Hepatocyte (in vitro differentiated cells): ENCODE data around the gene MRPL36. TPM values are rescaled to one million over a fixed set of nuclear protein-coding genes. Genes with fewer than 3 reads are reported as not detected.

Experiments
- DNase-seq: peaks from one replicate; pipeline ENCODE4 v3.0.0-alpha.2; 2016; ENCODE audit warnings: low spot score
- H2AFZ ChIP-seq: fragments of 200-600 bp; sonication (generic); 2 replicates; pipeline ENCODE4 v1.6.0; 2016; ENCODE audit warnings: antibody characterized with exemption, mild to moderate bottlenecking
- H3K27ac ChIP-seq: fragments of 200-600 bp; sonication (generic); 2 replicates; pipeline ENCODE4 v1.5.1; 2016; ENCODE audit warnings: mild to moderate bottlenecking
- H3K27me3 ChIP-seq: fragments of 200-600 bp; sonication (generic); 2 replicates; pipeline ENCODE4 v1.6.1; 2016
- H3K36me3 ChIP-seq: fragments of 200-600 bp; sonication (generic); replicated peaks from 2 replicates; pipeline ENCODE4 v1.5.1; 2016; ENCODE audit warnings: low read depth; ENCODE audit not compliant: insufficient read depth
- H3K4me1 ChIP-seq: fragments of 200-600 bp; sonication (generic); 2 replicates; pipeline ENCODE4 v1.5.1; 2016; ENCODE audit warnings: mild to moderate bottlenecking, moderate library complexity; ENCODE audit not compliant: insufficient read depth
- H3K4me2 ChIP-seq: fragments of 200-600 bp; sonication (generic); 2 replicates; pipeline ENCODE4 v1.6.0; 2016
- H3K4me3 ChIP-seq: fragments of 200-600 bp; sonication (generic); 2 replicates; pipeline ENCODE4 v1.5.1; 2016; ENCODE audit warnings: mild to moderate bottlenecking
- H3K79me2 ChIP-seq: fragments of 200-600 bp; sonication (generic); 2 replicates; pipeline ENCODE4 v1.6.0; 2017; ENCODE audit warnings: mild to moderate bottlenecking
- H3K9me2 ChIP-seq: fragments of 200-600 bp; sonication (generic); replicated peaks from 2 replicates; pipeline ENCODE4 v1.6.0; 2017; ENCODE audit warnings: mild to moderate bottlenecking; ENCODE audit not compliant: insufficient read depth
- H3K9me3 ChIP-seq: fragments of 200-600 bp; sonication (generic); 2 replicates; pipeline ENCODE4 v1.5.1; 2016; ENCODE audit warnings: low read depth, mild to moderate bottlenecking
- H4K20me1 ChIP-seq: fragments of 200-600 bp; sonication (generic); 2 replicates; pipeline ENCODE4 v1.6.0; 2016; ENCODE audit warnings: mild to moderate bottlenecking; ENCODE audit not compliant: insufficient read depth, poor library complexity, severe bottlenecking
- EZH2 ChIP-seq: fragments of 200-600 bp; sonication (generic); IDR thresholded peaks from 2 replicates; pipeline ENCODE4 v1.6.1; 2016; ENCODE audit warnings: antibody characterized with exemption, mild to moderate bottlenecking, borderline replicate concordance
- EZH2phosphoT487 ChIP-seq: fragments of 200-600 bp; sonication (generic); IDR thresholded peaks from one replicate; pipeline ENCODE4 v1.6.1; 2018; ENCODE audit warnings: antibody characterized with exemption, mild to moderate bottlenecking, low read depth, moderate library complexity; ENCODE audit not compliant: unreplicated experiment, severe bottlenecking
- WGBS: methylation state at CpG from one replicate; pipeline ENCODE4 v1.1.6; 2016; ENCODE audit warnings: low lambda C conversion rate; ENCODE audit errors: missing lambda C conversion rate; 5-methylcytosine and 5-hydroxymethylcytosine counted together
- polyA plus RNA-seq: library from polyadenylated mRNA; unstranded; fragments of >200 nt; fragmentation: Nextera tagmentation; extraction: Ambion mirVana; gene quantifications from 2 replicates; pipeline ENCODE4 v1.2.1, GENCODE V29; 2016
- total RNA-seq: library from RNA; depleted of rRNA; stranded (reverse); fragments of >200 nt; gene quantifications from 2 replicates; pipeline ENCODE4 v1.2.3, GENCODE V29; 2014
- TF ChIP-seq, protein P1 (sequence below): fragments of 200-600 bp; sonication (generic); IDR thresholded peaks from 2 replicates; pipeline ENCODE4 v1.5.1; 2016; ENCODE audit warnings: antibody characterized with exemption, mild to moderate bottlenecking; ENCODE audit not compliant: poor library complexity

Gene MRPL36
- total and polyA plus RNA-seq, 2 experiments from 2014 or later = 25.6 to 107 TPM

DNA sequence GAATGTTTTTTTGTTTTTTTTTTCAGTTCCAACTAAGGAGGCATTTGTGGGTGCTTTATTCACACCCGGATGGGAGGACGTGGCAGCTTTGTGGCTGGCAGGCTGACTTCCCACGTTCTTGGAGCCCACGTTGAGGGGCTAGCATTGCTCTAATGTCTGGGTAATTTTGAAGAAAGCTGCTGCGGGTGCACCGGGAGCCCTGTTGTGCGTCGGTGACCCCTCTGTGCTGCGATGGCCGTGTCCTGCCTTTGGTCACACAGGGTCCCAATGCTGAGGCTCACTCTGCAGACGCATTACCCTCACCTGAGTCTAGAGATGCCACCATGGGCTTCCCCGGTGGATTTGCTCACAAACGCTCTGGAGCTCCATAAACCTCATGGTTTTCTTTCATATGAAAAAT is 35.8 kb upstream of the MRPL36 start:
- Histone ChIP-seq H3K27ac (no peak overlapping the region), H3K4me2 (no peak overlapping the region), H3K4me1 (no peaks in the 10 kb centered on the region), H2AFZ (no peak overlapping the region), H3K4me3 (no peak overlapping the region), H3K9me2 (no peaks in the 10 kb centered on the region), H3K36me3 (no peaks in the 10 kb centered on the region), H3K9me3 (no peaks in the 10 kb centered on the region), H3K79me2 (no peaks in the 10 kb centered on the region), H4K20me1 (no peaks in the 10 kb centered on the region), H3K27me3 (no peaks in the 10 kb centered on the region)
- TF ChIP-seq EZH2 = no peak
- TF ChIP-seq, protein P1, sequence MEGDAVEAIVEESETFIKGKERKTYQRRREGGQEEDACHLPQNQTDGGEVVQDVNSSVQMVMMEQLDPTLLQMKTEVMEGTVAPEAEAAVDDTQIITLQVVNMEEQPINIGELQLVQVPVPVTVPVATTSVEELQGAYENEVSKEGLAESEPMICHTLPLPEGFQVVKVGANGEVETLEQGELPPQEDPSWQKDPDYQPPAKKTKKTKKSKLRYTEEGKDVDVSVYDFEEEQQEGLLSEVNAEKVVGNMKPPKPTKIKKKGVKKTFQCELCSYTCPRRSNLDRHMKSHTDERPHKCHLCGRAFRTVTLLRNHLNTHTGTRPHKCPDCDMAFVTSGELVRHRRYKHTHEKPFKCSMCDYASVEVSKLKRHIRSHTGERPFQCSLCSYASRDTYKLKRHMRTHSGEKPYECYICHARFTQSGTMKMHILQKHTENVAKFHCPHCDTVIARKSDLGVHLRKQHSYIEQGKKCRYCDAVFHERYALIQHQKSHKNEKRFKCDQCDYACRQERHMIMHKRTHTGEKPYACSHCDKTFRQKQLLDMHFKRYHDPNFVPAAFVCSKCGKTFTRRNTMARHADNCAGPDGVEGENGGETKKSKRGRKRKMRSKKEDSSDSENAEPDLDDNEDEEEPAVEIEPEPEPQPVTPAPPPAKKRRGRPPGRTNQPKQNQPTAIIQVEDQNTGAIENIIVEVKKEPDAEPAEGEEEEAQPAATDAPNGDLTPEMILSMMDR = no peak
- TF ChIP-seq EZH2phosphoT487 = no peak
- DNase-seq = no peak
- 91% methylated on average over 13 of the region's 13 CpGs for WGBS

DNA sequence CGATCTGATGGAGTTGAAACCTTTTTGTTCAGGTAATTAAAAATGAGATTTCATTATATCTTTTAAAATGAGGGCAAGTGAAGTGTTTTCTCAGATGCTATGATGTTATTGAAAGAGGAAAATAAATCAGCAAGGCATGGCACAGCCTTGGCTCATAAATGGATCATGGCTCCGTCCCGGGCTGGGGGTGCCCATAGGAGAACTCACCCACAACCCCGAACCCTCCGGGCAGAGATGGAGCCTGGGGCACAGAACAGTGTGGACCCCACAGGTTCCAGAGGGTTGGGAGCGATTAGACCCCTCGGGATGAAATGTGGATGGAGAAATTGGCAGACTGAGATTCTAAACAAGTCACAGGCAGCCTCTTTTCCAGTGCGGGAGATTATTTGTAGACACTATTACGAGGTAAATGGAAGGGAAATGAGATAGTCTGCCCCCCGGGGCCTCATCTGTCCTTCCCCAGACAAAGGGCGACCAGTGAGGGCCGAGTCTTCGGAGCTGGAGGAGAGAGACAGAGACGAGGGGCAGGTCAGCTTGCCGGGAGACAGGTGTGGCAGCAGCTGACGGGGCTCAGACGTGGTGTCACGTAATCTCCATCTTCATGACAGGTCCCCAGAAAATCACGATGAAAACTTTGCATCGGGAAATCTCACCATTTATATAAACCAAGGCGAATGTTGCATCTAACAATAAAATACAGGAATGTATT is 35.2 kb upstream of the MRPL36 start:
- no peak overlapping the region for H3K27ac ChIP-seq
- no peak overlapping the region for H2AFZ ChIP-seq
- no peaks in the 10 kb centered on the region for H3K9me2 ChIP-seq
- H3K27me3 ChIP-seq = no peaks in the 10 kb centered on the region
- no peak overlapping the region for H3K4me3 ChIP-seq
- no peak for TF ChIP-seq EZH2phosphoT487
- TF ChIP-seq EZH2 = no peak
- TF ChIP-seq, protein P1 = no peak
- H3K79me2 ChIP-seq = no peaks in the 10 kb centered on the region
- H3K9me3 ChIP-seq = no peaks in the 10 kb centered on the region
- no peak for DNase-seq
- H3K36me3 ChIP-seq = no peaks in the 10 kb centered on the region
- no peaks in the 10 kb centered on the region for H3K4me1 ChIP-seq
- WGBS = 63% methylated on average over 21 of the region's 21 CpGs
- no peaks in the 10 kb centered on the region for H4K20me1 ChIP-seq
- no peak overlapping the region for H3K4me2 ChIP-seq

DNA sequence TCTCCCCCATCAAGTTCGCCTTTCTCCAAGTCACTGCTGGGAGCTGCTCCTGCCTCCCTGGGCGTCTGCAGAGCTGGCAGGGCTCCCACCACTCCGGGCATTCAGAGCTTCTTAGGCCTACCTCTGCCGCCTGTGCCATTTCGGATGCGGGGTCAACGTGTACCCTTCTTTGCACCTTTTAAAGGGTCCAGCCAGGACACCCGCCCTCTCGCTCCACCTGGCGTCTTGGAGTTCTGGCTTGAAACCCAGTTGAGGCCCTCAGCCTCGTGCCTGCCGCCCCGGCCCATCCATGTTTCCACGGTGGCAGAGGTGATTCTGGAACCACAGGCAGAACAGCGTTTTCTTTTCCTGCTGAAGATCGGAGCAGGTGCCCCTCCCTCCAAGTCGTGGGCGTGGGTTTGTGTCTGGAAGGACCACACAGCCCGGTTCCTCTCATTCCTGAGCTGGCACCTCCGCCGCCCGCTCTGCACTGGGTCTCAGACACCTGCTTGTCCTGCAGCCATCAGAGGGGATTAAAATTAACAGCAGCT is 34.5 kb upstream of the MRPL36 start:
- Histone ChIP-seq H4K20me1 (no peaks in the 10 kb centered on the region), H3K9me2 (no peaks in the 10 kb centered on the region), H3K36me3 (no peaks in the 10 kb centered on the region), H3K27me3 (no peaks in the 10 kb centered on the region), H3K4me1 (no peaks in the 10 kb centered on the region), H3K27ac (no peak overlapping the region), H3K9me3 (no peaks in the 10 kb centered on the region), H3K79me2 (no peaks in the 10 kb centered on the region), H2AFZ (no peak overlapping the region), H3K4me3 (no peak overlapping the region), H3K4me2 (no peak overlapping the region)
- no peak for DNase-seq
- 83% methylated on average over 22 of the region's 22 CpGs for WGBS
- TF ChIP-seq EZH2phosphoT487 = no peak

DNA sequence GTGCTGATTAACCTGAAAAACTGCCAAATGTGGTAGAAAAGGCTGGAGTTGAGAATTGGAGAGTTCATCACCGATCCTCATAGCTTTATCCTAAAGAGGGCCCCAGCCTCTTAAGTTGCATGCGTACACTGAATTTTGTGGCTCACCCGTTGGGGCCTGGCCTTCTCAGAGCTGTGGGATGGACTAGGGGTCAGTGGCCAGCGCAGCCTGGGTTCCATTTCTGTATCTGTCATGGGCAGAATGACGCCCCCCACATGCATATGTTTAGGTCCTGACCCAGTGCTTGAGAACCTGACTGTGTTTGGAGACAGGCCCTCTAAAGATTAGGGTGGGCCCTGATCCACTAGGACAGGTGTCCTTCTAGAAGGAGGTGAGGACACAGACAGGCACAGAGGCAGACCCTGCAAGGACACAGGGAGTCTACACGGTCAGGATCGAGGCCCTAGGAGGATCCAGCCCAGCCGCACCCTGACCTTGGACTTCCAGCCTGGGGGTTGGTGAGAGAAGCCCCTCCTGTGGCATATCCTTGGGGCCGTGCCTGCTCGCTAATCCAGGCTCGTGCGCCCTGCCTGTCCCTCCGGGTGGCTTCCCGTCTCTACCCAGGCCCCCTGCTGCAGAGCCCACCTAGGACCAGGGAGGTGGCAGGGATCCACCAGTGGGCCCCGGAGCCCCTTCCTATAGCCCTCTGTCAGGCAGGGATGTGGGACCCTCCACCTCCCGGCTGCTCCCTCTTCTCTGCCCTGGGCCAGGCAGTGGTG is 33.8 kb upstream of the MRPL36 start:
- Histone ChIP-seq H3K9me2 (no peaks in the 10 kb centered on the region), H3K4me3 (no peak overlapping the region), H3K4me2 (no peak overlapping the region), H4K20me1 (no peaks in the 10 kb centered on the region), H3K27me3 (no peaks in the 10 kb centered on the region), H3K79me2 (no peaks in the 10 kb centered on the region), H3K27ac (no peak overlapping the region), H3K9me3 (no peaks in the 10 kb centered on the region), H3K4me1 (no peaks in the 10 kb centered on the region), H2AFZ (no peak overlapping the region), H3K36me3 (no peaks in the 10 kb centered on the region)
- DNase-seq = no peak
- TF ChIP-seq EZH2 (no peak), EZH2phosphoT487 (no peak)
- TF ChIP-seq, protein P1 = no peak
- WGBS = 95% methylated on average over 16 of the region's 16 CpGs
